Activated CD4-positive, CD25-positive, alpha-beta regulatory T cell (primary cell): Measurements from ENCODE around the gene FASTK.

ENCODE experiments used
- DNase-seq, 4 experiments: peaks; one replicate each; lab custom pipeline; 2025; lab: John Stamatoyannopoulos, UW

Gene FASTK

GRCh38 chr7:151065516-151065915, 15.1 kb downstream of the FASTK start:
- DNase-seq = no peak

- no peak for DNase-seq
Observed at GRCh38 chr7:151064993-151065392, 15.6 kb downstream of the FASTK start.

GRCh38 chr7:151064454-151064853, 16.2 kb downstream of the FASTK start:
- DNase-seq = no peak

GRCh38 chr7:151063212-151063561, 17.4 kb downstream of the FASTK start:
- no peak for DNase-seq

- no peak for DNase-seq
Observed at GRCh38 chr7:151062399-151063211, 18.0 kb downstream of the FASTK start.

GRCh38 chr7:151062111-151062398, 18.6 kb downstream of the FASTK start:
- no peak for DNase-seq

GRCh38 chr7:151061213-151062110, 19.1 kb downstream of the FASTK start:
- no peak for DNase-seq

- DNase-seq = no peak
Observed at GRCh38 chr7:151060416-151061212, 20.0 kb downstream of the FASTK start.

GRCh38 chr7:151060113-151060415, 20.5 kb downstream of the FASTK start:
- no peak for DNase-seq

GRCh38 chr7:151059367-151060112, 21.1 kb downstream of the FASTK start, which contains the start of gene SLC4A2:
Gene SLC4A2, plus strand, starts transcription at chr7:151059589. Its CDS starts 2,399 bp downstream, at chr7:151061988.
- DNase-seq = peak; percentile 42 to 68 (median 57)

- DNase-seq = no peak
Observed at GRCh38 chr7:151058781-151059366, 21.7 kb downstream of the FASTK start.

GRCh38 chr7:151057989-151058780, 22.4 kb downstream of the FASTK start:
- peak; percentile 91 to 94 (median 92) for DNase-seq

GRCh38 chr7:151057506-151057988, 23.1 kb downstream of the FASTK start, which contains the start of gene CDK5:
Gene CDK5, minus strand, starts transcription at chr7:151057897. Its CDS starts 49 bp downstream, at chr7:151057848.
- no peak for DNase-seq

GRCh38 chr7:151056666-151057505, 23.7 kb downstream of the FASTK start:
- no peak for DNase-seq

GRCh38 chr7:151056283-151056665, 24.3 kb downstream of the FASTK start:
- DNase-seq = no peak

- no peak for DNase-seq
Observed at GRCh38 chr7:151053751-151054150, 26.9 kb downstream of the FASTK start.

GRCh38 chr7:151053096-151053495, 27.5 kb downstream of the FASTK start:
- DNase-seq = no peak

GRCh38 chr7:151051108-151051507, 29.5 kb downstream of the FASTK start:
- peak in 2 of 4 experiments; percentile 23 to 25 for DNase-seq

- no peak for DNase-seq
Observed at GRCh38 chr7:151048911-151049463, 31.6 kb downstream of the FASTK start.
